HG03280 (cell line): Measurements from ENCODE around the gene HSPA12B.

Experiments used
- ATAC-seq: cut with Tn5 transposase; IDR thresholded peaks from one replicate; pipeline ENCODE4 v1.9.1; 2021; ENCODE audit warnings: mild to moderate bottlenecking, moderate library complexity; ENCODE audit not compliant: unreplicated experiment

Gene HSPA12B

GRCh38 chr20:3744806-3745685, 12.6 kb downstream of the HSPA12B start:
- no peak for ATAC-seq

DNA sequence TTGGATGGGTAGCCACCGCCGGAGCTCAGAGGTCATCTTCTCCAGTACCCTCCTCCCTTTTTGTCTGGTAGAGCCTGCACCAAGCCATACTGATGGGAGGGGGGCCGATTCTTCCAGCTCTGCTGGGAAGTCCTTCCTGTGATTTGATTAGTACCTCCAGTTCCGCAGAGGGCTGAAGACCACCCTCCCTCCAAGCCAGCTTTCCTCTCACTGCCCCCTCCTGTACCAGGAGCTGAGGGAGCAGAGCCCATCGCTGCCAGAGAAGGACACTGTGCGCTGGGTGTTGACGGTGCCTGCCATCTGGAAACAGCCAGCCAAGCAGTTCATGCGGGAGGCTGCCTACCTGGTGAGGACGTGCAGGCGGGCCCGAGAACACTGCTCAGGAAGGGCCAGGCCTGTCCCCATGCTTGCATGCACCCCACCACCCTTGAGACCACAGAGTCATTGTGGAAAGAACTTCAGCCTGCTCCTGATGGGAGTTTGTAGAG, 13.2 kb downstream of the HSPA12B start:
- no peak for ATAC-seq

- no peak for ATAC-seq
Measured at GRCh38 chr20:3747471-3747870, 15.0 kb downstream of the HSPA12B start.

DNA sequence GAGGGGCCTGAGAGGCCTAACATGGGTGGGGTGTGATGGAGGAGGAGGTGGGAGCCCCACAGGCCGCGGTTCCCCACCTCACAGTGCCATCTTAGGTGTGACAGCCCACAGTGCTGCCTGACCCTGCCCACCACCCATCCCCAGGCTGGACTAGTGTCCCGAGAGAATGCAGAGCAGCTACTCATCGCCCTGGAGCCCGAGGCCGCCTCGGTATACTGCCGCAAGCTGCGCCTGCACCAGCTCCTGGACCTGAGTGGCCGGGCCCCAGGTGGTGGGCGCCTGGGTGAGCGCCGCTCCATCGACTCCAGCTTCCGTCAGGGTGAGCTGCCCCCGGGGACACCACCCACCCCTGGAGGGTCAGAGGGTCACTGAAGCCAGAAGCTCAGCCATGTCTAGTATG, 15.6 kb downstream of the HSPA12B start:
- no peak for ATAC-seq

GRCh38 chr20:3749087-3749688, 16.7 kb downstream of the HSPA12B start:
- no peak for ATAC-seq

DNA sequence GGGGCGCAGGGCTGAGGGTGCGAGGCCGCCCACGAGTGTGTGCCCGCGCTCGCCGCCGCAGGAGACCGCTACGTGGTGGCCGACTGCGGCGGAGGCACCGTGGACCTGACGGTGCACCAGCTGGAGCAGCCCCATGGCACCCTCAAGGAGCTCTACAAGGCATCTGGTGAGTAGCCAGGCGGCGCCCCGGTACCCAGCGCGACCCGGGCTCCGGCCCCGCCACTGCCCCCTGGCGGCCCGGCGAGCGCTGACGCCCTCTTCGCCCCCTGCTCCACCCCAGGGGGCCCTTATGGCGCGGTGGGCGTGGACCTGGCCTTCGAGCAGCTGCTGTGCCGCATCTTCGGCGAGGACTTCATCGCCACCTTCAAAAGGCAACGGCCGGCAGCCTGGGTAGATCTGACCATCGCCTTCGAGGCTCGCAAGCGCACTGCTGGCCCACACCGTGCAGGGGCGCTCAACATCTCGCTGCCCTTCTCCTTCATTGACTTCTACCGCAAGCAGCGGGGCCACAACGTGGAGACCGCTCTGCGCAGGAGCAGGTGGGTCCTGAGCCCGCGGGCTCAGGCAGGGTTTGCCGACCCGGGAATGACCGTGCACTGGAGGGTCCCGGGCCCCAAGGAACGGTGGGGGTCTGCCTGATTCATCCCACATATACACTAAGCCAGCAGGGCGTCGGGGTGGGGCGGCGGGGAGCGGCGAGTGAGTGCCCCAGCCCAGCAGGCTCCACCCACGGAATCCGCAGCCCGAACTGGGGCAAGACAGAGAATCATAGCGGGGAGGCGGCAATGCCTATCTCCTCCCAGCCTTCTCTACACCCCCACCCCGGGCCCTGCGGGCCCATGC, 17.4 kb downstream of the HSPA12B start:
- no peak for ATAC-seq

DNA sequence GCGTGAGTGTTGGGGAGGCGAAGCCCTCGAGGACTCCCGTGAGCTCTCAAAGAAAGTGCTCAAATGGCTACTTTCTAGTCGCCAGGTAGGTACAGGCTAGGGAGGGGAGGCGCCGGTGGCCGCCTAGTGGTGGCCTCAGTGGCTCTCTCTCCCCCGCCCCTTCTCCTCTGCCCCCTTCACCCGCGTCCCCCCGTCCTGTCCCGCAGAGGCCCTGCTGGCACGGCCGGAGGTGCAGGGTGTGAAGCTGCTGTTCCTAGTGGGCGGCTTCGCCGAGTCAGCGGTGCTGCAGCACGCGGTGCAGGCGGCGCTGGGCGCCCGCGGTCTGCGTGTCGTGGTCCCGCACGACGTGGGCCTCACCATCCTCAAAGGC, 18.8 kb downstream of the HSPA12B start:
- no peak for ATAC-seq

- no peak for ATAC-seq
Measured at GRCh38 chr20:3751675-3752385, 19.3 kb downstream of the HSPA12B start.

GRCh38 chr20:3752386-3752759, 19.9 kb downstream of the HSPA12B start:
- no peak for ATAC-seq

- ATAC-seq = no peak
Measured at GRCh38 chr20:3753098-3753497, 20.6 kb downstream of the HSPA12B start.

- ATAC-seq = no peak
Measured at GRCh38 chr20:3753501-3754275, 21.2 kb downstream of the HSPA12B start.

DNA sequence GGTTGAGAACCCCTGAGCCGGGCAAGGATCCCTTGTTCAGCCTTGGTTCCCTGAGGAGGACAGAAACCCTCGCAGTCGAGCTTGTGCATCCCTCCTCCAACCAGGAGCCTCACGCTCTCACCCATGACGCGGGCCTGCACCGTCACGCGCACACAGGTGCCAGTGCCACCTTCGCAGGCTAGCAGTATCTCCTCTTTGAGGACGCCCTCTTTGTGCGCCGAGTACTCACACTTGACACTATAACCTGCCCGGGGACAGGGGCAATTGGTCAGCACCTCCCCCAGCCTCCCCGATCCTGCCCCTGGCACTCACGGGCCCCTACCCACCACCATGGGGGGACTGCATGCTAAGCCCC, 21.8 kb downstream of the HSPA12B start:
- no peak for ATAC-seq

DNA sequence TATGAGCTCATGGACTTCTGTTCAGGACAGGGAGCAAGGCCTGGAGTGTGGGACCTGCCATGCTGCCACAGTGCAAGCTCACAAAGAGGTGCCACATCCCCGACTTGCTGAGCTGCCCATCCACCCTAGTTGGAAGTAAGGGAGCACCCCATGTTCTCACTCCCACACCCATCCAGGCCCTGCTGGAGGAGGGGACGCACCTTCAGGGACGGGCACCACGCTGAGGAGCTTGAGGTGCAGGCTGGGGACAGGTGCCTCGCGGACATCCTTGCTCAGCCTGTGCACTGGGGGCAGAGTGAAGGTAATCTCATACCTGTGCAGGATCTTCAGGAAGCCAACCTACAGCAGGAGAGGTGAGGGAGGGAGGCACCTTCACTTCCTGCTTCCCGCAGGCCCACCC, 22.8 kb downstream of the HSPA12B start:
- no peak for ATAC-seq

DNA sequence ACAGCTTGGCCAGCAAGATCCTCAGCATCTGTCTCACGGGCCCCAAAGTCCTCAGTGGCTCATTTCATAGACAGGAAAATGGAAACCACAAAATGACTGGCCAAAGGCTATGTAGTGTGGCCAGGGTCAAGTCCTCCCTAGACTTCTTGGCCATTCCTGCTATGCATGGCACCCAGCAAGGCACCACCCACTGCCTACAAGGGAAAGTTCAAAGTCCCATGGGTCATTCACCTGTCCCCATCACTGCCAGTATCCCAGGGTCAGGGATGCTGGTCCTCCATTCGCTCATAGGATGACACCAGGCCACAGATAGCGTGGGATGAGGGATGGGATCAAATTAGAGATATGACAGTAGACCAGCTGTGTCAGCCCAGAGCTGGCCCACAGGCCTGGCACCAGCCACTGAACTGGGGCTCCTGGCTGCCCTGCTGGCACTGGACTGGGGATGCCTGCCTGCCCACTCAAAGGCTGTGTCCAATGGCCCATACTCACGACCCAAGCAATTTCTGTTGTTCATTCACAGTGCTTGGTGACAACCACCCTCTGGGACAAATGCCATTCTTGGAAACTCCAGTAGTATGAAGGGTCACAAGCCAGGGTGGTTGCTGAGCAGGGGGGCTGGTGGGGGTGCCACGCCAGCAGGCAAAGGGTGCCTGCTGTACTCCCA, 23.5 kb downstream of the HSPA12B start:
- no peak for ATAC-seq

- no peak for ATAC-seq
Measured at GRCh38 chr20:3757268-3757667, 24.8 kb downstream of the HSPA12B start.

DNA sequence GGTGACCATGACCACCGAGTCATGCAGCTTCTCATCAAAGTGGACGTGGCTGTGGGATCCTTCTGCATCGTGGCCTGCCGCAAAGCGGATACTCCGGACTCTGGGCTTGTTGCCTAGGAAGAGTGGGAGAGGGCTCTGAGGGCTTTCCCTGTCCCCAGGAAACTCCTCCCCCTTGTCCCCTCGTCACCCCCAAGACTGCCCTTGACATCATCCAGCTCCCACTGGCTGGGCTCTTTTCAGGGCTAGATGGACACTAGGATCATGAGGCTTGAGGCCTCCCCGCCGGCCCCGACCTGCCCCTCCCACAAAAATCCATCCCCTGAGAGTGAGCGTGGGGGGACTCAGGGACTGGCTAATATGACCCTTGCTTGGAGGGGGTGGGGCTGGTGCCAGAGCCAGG, 26.1 kb downstream of the HSPA12B start:
- ATAC-seq = no peak

DNA sequence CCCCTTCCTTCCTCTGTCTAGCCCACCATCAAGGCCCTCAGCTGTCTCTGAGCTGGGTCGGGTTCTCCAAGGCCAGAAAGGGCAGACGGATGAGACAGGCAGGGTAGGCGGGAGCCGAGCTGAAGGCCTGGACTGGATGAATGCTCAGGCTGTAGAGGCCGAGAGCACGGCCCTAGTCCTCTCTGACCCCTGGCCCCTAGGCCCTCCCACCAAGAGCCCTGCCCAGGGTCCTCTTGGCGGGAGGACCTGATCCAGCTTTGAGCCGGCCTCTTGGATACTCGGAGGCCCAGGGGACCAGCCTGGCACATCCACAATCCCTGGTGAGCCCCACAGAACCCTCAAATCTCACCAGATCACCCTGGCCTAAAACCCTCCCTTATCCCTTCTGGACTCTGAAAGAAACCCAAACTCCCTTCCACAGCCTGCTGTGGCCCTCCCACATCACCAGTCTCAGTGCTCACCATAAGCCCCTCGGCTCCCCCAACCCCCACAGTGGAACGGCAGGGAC, 26.9 kb downstream of the HSPA12B start:
- ATAC-seq = no peak

- ATAC-seq = no peak
Measured at GRCh38 chr20:3759884-3760283, 27.4 kb downstream of the HSPA12B start.

GRCh38 chr20:3760655-3761348, 28.3 kb downstream of the HSPA12B start:
- ATAC-seq = no peak
